NCI-H510A treated with DMSO at 0.1 percent for 48 hours (cell line): Measurements from ENCODE around the gene NFATC4.

Experiments used
- DNase-seq: peaks from one replicate; lab custom pipeline; 2025; lab: John Stamatoyannopoulos, UW

NFATC4 gene

GRCh38 chr14:24389226-24389848 lies 21.4 kb downstream of the NFATC4 start:
- DNase-seq: no peak

DNA sequence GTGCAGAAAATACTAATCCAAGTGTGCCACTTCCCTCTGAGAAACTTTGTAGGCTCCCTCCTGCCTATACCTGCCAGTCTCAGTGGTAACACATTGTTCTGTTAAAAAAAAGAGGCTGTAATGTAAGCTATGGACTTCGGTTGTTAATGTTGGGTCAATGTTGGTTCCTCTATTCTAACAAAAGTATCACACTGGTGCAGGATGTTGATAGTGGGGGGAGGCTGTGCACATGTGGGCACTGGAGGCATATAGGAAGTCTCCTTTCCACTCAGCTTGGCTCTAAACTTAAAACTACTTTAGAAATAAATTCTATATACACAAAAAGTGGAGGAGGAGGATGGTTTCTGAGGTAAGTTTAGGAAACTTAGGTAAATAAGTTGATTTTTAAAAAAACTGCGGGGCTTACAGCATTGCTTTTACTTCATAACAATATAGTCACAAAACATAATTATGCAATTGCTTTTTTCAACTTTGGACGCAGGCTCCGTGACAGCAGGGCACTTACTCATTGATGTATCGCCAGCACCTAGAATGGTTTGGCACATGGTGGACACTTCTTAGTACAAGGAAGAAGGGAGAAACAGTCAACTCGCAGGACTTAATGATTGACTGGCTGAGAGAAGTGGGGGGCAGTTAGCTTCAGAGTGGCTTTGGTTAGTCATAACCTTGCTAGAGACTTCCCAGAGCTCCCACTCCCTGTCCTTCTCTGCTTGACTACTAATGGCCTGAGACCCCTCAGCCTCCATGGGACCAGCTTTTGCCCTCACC lies 22.9 kb downstream of the NFATC4 start:
- no peak for DNase-seq

DNA sequence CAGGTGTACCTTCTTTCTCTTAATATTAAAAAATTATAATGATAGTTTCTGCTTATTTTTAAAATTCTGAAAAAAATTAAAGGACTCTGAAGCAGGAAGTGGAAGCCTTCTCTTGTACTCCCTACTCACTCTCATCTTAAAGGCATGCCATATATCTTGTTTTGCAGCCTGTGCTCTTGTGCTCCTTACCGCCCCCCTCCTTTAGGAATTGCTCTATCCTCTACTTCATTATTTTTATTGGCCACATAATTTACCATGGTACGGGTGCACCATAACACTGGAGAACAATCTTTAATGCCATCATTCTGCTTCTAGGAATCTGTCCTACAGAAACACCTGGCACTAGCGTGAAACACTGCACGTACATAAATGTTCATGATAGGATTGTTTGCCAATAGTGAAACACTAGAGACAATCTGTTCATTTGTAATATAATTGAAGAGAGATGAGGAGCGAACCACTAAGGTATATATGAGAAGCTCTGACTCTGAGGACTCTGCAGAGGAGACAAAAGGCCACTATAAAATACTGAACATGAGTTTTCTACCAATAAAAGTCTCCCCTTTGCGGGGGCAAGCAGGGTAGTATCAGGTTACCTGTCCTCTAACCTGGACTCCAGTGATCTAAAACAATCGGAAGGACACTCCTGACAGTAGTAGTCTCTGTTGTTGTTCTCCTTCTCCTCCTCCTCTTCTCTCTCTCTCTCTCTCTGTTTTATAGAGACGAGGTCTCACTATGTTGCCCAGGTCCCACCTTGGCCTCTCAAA lies 24.5 kb downstream of the NFATC4 start:
- peak; percentile 84 for DNase-seq

GRCh38 chr14:24394275-24394674 lies 26.3 kb downstream of the NFATC4 start:
- no peak for DNase-seq

DNA sequence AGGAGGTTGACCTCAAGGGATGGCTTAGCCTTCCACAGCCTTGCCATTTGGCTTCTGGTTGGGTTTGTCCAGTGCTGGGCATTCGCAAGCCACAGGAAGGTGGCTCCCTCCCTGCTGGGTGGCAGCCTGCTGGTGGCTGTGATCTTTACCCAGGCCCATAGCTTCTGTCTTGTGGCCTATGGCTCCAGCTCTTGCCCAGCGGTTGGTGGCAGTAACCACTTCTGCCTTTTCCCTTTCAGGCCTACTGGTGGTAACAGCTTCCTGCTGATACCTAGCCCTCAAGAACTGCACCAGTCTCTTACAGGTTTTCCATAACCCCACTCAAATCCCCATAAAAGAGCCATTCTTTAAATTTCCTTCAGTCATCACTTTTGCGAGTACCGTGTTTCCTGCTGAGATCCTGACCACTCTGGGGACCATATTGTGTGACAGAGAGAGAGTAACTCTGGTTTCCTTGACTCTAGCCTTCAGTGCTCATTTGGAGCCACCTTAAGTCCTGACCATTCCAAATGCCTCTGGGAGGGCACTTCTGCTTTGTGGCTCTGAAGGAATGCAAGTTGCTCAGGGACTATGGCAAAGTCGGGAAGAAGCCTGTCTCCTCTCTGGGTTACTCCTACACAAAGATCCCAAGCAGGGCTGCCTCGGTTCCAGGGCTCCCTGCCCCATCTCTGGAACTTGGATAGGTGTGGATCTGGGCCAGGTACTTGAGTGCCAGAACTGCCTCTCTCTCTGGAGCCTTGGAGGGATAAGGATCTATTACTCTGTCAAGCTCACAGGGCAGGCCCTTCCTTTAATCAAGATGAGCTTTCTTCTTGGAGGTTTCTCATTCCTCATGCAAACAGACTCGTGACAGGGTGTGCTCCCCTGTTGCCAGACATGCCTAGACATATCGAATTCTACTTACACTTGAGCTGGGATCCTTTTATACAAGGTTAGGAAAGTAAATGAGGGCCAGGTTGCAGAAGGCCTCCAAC lies 27.9 kb downstream of the NFATC4 start:
- no peak for DNase-seq

DNA sequence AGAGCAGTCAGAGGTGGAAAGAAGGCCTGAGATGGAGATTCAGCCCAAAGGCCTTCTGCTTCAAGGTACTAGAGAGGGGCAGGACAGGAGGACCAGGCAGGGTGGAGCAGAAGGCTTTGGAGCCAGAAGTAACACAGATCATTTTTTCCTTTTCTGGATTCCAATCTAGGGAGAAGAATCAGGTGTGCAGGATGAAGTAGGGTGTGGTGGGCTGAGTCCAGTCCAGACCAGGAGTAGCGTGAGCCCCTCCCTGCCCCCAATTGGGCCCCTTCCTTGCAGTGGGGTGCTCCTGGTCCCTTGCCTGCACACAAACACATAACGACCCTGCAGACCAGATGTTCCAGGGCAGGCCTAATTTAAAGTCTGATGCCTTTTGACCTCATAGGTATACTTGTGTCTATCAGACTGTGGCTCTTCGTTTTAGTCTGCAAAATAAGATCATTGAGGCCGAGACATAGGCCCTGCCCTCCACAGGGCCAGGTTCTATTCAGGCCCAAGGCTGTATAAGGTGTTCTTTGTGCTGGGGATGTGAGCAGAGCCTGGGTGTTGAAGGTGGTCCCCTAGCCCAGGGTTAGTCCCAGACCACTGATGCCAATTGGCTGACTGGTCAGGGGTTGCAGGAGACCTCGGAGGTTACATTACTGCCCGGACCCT lies 29.8 kb downstream of the NFATC4 start:
- no peak for DNase-seq

DNA sequence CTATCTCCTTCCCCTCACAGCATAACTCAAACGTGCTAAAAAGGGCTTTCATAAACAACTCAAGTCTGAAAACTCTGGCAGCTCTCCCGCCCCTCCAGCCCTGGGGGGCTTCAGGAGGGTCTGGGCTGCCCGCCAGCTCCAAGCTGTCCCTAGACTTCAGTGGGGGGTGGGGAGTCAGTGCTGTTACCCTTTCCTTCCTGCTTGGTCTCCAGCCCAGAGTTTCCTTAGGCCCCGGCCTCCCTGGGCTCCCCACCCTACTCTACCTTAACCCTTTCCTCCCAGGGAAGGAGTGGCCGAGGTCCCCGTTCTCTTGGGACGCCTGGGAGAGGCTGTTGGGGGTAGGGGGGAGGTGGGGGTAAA lies 30.3 kb downstream of the NFATC4 start:
- DNase-seq: no peak

- DNase-seq: peak; percentile 22
These were observed 30.9 kb downstream of the NFATC4 start, which contains the start of gene NYNRIN for GRCh38 chr14:24398653-24399446. Gene NYNRIN, plus strand, starts transcription at chr14:24399003. Its CDS starts 244 bp downstream, at chr14:24399247.

- DNase-seq: no peak
These were observed 31.5 kb downstream of the NFATC4 start for GRCh38 chr14:24399447-24399822.

GRCh38 chr14:24399999-24400718 lies 32.2 kb downstream of the NFATC4 start:
- DNase-seq: no peak

DNA sequence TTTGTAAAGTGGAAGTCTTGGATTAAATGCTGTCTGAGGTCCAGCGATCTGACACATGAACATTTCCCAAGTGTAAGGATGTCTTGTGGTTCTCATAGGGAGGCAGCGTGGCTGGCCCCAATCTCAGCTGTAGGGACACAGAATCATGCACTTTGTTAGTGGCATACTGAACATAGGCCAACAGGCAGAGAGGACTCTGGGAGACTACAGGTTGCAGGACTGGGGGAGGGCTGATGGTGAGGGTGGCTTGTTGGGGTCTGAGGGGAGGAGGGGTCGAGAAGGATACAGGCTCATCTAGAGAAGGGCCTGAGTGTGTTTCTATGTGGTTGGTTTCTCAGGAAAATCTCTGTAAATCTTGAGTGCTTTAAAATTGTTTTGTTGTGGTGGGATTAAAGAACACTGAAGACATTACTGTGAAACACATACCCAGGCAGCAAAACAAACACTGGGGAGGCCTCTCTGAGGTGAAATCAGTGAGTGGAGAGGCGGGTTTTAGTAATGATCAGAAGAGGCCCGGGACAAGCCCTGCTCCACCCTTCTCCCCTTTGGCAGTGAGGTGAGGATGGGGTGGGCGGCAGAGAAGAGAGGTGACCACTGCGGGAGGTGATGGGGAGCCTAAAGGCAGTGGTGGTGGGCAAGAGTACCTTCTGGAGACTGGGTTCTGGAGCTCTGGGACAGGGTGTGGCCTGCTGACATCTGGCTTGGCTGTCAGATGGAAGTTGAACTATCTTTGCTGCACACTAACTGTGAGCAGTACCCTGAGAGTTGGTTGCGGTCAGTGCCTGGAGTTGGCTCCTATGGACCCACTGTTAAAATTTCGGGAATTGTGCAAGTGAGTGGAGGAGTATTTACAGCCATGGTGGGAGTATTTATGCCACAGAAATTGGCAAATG lies 34.1 kb downstream of the NFATC4 start:
- DNase-seq: no peak

DNA sequence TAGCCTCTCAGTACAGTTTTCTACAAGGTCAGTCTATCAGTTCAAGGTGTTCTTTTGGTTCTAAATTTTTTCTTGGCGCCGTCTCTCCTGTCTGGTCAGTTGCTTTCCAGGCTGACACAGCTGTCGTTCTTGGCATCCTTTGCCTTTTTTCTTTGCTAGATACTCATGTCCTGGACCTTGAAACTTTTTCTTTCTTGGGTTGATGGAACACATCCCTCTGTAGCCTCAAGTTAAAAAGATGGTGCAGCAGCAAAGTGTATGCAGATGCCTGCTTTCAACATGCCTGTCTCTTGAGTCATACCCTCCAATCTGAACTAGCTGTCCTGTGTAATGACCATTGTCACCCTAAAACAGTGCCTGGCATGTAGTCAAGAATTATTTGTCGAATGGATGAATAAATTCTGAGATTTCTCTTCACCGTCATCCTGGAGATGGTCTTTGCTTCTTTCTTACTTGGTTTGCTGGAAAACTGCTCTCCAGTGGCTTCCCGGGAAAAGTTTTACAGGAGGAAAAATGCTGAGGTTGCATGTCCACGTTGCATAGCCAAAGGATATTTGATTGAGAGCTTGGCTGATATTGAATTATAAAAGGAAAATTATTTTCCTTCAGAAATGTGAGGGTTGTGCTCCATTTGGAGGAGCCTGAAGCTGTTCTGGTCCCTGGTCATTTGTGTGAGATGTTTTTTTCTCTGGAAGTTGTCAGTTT lies 35.5 kb downstream of the NFATC4 start:
- no peak for DNase-seq

DNA sequence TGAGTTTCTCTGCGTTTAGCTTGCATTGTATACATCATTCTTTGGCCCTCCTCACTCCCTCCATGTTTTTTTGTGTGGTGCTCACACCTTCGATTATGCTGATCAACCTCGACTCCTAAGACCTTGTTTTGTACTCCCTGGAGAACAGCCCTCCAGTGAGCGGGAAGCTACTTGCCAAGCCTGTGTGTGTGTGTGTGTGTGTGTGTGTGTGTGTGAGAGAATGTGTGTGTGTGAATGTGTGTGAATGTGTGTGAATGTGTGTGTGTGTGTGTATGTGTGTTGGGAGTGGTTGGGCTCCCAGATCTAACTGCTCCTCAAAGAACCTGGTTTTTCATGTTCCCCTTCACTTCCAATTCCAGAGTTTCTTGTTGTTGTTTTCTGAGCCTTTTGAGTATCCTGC lies 36.8 kb downstream of the NFATC4 start:
- no peak for DNase-seq

DNA sequence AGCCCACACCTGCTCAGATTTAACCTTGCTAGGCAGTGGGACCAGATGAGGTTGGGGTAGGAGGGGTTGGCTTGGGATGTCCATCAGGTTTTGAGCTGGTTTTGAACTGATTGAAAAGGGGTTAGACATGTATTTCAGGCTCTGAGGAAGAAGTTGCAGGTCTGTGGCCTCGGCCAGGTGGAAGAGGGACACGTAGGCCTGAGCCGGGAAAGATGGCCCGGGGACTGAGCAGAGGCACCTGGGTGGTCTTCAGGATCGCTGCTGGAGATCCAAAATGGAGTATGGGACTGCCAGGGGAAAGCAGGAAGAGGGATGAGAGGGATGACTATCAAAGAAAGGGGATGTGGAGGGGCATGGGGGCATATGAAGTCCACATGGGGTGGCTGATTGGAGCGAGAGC lies 38.4 kb downstream of the NFATC4 start:
- DNase-seq: no peak

DNA sequence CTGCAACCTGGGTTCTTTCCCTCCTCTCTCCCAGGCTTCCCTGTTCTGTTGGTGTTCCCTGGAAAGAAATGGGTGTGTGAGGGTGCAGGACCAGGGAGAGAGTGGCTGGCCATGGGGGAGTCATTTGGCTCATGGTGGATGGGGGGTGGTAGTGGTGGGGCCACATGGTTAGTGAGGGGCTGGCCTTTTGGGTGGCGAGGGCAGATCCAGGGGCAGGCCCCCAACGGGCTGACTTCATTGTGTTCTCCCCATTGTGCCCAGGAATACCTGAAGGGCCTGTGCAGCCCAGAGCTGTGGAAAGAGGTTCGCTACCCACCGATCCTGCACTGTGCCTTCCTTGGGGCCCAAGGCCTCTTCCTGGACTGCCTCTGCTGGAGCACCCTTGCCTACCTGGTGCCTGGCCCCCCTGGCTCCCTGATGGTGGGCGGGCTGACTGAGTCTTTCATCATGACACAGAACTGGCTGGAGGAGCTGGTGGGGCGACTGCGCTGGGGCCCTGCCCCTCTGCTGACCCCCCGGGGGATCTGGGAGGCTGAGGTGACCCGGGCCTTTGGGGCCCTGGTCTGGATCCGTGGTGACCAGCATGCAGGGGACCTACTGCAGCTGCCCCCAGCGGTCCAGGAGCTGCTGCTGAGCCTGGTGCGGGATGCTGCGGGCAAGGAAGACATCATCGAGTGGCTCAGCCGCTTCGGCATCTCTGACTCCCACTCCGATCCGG lies 39.8 kb downstream of the NFATC4 start:
- DNase-seq: no peak

GRCh38 chr14:24408764-24409163 lies 40.8 kb downstream of the NFATC4 start:
- DNase-seq: no peak

DNA sequence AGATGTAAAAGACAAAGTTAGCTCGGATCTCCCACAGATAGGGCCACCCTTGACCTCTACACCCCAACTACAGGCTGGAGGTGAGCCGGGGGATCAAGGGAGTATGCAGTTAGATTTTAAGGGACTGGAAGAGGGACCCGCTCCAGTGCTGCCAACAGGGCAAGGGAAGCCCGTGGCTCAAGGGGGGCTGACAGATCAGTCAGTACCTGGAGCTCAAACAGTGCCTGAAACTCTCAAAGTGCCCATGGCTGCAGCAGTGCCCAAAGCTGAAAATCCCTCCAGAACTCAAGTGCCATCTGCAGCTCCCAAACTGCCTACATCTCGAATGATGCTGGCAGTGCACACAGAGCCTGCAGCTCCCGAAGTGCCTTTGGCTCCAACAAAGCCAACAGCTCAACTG lies 41.2 kb downstream of the NFATC4 start:
- DNase-seq: no peak
